ENCODE results near the gene TMEM52.

- no peak for TF ChIP-seq POLR2AphosphoS5 (IDR thresholded peaks at IDR 0.05)
- TF ChIP-seq POLR2A (IDR thresholded peaks at IDR 0.05) = no peak
- no peak for TF ChIP-seq CTCF (IDR thresholded peaks at IDR 0.05)
Observed at GRCh38 chr1:1908506-1908791, 10.6 kb downstream of the TMEM52 start.

All from prostate gland (tissue), 2 donors.